ENCODE data around the gene RPS5.

GRCh38 chr19:58368561-58369360 lies 18.3 kb upstream of the RPS5 start:
- TF ChIP-seq POLR2A (IDR thresholded peaks at IDR 0.05), result no peak
- TF ChIP-seq, protein P1, sequence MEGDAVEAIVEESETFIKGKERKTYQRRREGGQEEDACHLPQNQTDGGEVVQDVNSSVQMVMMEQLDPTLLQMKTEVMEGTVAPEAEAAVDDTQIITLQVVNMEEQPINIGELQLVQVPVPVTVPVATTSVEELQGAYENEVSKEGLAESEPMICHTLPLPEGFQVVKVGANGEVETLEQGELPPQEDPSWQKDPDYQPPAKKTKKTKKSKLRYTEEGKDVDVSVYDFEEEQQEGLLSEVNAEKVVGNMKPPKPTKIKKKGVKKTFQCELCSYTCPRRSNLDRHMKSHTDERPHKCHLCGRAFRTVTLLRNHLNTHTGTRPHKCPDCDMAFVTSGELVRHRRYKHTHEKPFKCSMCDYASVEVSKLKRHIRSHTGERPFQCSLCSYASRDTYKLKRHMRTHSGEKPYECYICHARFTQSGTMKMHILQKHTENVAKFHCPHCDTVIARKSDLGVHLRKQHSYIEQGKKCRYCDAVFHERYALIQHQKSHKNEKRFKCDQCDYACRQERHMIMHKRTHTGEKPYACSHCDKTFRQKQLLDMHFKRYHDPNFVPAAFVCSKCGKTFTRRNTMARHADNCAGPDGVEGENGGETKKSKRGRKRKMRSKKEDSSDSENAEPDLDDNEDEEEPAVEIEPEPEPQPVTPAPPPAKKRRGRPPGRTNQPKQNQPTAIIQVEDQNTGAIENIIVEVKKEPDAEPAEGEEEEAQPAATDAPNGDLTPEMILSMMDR (IDR thresholded peaks at IDR 0.05 in 8 of 11, conservative IDR thresholded peaks at IDR 0.05 in 3 of 11), result no peak
- no peak for TF ChIP-seq POLR2AphosphoS5 (IDR thresholded peaks at IDR 0.05)

All from spleen (tissue), 7 donors.